ENCODE measurements around the gene AKAP17A.

Gene AKAP17A

DNA sequence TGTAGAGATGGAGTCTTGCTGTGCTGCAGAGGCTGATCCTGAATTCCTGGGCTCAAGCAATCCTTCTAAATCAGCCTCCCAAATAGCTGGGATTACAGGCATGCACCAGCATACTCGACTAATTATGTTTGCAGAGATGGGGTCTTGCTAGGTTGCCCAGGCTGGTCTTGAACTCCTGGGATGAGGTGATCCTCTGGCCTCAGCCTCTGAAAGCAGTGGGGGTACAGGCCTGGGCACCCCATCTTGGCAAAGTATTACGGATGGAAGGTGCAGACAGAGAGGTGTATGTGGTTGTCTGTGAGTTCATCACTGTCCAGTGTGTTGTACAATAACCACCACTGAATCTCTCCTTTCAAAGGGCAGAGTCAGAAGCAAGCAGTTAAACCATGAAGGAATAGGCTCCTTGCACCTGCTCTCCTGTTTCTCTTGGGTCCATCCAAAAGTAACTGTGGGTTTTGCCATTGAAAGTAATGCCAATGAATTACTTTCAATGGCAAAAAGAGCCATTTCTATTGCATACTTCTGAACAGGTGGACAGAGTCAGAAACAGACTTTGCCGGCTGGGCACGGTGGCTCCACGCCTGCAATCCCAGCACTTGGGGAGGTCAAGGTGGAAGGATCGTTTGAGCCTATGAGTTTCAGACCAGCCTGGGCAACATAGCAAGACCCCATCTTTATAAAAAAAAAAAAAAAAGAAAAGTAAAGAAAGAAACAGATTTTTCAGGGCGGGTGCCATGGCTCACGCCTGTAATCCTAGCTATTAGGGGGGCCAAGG is 7.0 kb upstream of the AKAP17A start:
- DNase-seq, result no peak

GRCh38 chrX:1587161-1587560 is 4.2 kb upstream of the AKAP17A start:
- DNase-seq, result no peak

GRCh38 chrX:1589356-1590130 is 1.9 kb upstream of the AKAP17A start:
- no peak for DNase-seq

- no peak for DNase-seq
Observed at GRCh38 chrX:1591863-1592469, 562 bp downstream of the AKAP17A start.

DNA sequence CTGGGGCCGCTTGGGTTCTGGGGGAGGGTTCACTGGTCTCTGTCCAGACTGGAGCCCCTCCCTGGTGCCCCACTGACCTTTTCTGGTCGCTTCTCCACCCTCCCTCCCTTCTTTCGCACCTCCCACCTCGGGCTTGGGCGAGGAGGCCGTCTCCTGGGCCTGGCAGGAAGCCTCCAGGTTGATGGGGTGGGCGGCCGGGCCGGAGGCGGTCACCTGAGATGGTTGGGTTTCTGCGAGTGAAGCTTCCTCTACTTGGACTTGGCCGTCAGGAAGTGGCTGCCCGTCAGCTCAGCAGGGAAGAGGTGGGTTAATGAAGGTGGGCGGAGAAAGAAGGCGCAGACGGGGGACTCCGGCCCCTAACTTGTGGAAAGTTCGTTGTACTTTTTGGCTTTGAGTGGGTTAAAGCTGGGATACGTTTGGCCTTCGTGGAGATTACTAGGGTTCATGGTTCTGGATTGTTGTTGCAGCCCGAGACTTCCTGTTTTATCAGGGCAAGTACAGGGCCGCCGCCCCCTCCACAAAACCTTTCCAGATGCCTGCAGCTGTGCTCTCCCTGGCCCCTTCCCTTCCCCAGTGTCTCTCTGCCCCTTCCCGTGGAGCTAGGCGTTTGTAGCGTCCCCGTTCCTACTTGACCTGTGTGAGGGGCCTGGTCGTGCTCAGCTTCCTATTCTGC is 1.2 kb downstream of the AKAP17A start:
- DNase-seq, result no peak

DNA sequence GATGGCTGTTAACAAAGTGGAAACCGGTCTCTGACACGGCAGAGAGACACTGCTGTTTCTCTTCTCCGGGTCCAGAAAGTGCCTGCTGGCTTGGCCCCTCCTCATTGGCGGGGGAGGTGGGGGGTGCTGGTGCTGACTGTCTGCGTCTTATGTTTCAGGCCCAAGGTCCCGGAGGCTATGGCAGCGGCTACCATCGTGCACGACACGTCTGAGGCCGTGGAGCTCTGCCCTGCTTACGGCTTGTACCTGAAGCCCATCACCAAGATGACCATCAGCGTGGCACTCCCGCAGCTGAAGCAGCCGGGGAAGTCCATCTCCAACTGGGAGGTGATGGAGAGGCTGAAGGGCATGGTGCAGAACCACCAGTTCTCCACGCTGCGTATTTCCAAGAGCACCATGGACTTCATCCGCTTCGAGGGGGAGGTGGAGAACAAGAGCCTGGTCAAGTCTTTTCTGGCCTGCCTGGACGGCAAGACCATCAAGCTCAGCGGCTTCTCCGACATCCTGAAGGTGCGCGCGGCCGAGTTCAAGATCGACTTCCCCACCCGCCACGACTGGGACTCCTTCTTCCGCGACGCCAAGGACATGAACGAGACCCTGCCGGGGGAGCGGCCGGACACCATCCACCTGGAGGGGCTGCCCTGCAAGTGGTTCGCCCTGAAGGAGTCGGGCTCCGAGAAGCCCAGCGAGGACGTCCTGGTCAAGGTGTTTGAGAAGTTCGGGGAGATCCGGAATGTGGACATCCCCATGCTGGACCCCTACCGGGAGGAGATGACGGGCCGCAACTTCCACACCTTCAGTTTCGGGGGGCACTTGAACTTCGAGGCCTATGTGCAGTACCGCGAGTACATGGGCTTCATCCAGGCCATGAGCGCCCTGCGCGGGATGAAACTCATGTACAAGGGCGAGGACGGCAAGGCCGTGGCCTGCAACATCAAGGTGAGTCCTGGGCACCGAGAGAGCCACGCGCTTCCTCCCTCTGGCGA is 2.2 kb downstream of the AKAP17A start:
- DNase-seq, result no peak

DNA sequence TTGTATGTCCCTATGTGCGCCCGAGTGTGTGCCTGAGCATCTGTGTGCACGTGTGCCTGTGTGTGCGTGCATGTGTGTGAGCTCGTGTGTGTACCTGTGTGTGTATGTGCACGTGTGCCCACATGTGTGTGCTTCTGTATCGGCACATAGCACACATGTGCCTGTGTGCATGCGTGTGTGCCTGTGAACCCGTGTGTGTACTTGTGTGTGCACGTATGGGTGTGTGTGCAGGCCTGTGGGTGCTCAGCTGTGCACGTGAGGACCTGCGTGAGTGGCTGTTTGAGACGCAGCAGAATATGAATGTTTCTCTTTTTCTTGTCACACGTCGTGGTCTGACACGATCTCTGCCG is 4.3 kb downstream of the AKAP17A start:
- DNase-seq, result no peak

- DNase-seq, result no peak
Observed at GRCh38 chrX:1596676-1597344, 5.4 kb downstream of the AKAP17A start.

DNA sequence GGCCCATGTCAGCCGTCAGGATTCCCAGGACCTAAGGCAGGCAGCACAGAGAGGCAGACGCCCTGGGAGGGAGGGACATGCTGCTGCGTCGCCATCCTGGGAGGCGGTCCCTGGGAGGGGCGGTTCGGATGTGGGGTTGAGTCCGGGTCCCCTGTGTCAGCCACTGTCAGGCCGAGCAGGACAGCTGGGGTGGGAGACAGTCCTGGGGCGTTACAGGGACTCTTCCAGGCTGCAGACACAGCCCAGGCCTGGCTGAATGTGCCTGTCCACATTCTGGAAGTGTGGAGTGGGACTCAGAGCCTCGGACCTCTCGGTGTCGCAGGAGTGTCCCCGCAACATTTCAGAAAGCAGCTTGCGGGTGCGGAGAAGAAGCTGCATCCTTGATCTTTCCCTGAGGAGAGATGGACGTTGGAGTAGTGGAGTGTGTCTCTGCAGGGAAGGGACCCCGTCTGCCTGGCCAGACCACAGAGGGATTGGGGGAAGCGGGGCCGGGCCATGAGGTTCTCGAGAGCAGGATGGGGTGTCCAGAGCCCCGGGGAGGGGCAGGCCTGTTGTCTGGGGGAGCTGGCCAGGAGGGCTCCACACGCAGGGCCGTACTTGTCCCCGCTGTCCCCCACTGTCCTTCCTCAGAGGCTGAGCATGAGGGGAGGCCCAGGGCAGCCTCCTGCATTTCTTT is 6.1 kb downstream of the AKAP17A start:
- no peak for DNase-seq

GRCh38 chrX:1598021-1598875 is 6.8 kb downstream of the AKAP17A start:
- DNase-seq, result no peak

DNA sequence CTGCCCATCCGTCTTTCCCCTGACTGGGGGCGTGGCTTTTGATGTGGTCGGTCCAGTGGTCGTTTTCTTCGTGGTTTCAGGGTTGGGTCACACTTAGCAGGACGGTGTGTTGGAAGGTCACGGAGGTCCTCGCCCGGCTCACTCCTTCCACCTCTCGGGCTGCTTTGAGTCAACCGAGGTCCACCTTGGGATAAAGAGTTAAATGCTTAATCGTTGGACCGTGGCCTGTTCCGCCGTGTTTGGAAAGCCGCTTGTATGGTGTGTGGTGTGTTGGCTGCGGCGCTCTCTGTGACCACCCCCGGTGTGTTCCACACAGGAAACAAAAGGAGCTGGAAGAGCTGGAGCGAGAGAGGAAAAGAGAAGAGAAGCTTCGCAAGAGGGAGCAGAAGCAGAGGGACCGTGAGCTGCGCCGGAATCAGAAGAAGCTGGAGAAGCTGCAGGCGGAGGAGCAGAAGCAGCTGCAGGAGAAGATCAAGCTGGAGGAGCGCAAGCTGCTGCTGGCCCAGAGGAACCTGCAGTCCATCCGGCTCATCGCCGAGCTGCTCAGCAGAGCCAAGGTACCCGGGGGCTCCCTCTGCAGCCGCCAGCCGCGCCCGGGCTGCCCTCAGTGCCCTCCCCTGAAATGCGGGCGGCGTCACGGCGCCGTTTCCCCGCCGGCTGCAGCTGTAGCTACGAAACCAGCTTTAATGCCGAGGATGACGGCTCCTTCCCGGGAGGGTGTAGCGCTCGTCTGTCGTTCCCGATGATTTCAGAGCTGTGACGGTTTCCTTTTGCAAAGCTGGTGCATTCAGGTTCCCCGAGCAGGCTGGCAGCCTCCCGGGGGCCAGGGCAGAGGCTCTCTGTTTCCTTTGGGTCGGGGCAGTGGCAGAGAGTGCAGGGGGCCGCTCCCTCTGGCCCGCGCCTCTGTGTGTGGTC is 7.7 kb downstream of the AKAP17A start:
- no peak for DNase-seq

- no peak for DNase-seq
Observed at GRCh38 chrX:1599791-1600405, 8.5 kb downstream of the AKAP17A start.

DNA sequence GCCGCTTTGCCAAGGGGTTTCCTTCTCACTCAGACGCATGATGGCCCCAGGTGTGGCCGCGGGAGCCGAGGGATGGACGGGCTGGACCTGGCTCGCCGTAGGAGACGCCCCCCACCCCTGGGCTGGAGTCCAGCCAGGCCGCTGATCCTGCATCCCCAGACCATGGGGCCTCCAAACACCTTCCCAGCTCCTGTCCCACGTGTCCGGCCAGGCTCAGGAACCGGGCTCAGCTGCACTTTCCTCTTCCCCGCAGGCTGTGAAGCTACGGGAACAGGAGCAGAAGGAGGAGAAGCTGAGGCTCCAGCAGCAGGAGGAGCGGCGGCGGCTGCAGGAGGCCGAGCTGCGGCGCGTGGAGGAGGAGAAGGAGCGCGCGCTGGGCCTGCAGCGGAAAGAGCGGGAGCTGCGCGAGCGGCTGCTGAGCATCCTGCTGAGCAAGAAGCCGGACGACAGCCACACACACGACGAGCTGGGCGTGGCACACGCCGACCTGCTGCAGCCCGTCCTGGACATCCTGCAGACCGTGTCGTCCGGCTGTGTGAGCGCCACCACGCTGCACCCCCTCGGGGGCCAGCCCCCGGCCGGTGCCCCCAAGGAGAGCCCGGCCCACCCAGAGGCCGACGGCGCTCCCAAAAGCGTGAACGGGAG is 9.1 kb downstream of the AKAP17A start:
- no peak for DNase-seq

- DNase-seq, result no peak
Observed at GRCh38 chrX:1601051-1601767, 9.8 kb downstream of the AKAP17A start.

GRCh38 chrX:1601768-1602085 is 10.3 kb downstream of the AKAP17A start:
- no peak for DNase-seq

DNA sequence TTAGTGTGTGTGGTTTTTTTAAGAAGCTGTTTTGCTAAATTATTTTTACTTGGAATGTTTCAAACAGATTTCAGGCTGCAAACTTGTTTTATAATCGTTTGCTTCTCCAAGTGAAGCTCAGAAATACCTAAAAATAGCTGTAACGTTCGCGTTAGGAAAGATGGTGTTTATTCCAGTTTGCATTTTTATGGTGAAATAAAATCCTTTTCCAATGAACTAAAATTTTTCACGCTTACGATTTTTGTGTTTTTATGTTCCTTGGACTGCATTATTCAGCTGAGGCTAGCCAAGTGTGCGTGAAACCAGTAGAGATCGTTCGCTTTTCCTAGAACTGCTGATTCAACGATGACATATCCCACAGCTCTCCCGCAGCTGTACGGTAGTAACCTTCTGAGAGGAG is 10.9 kb downstream of the AKAP17A start:
- no peak for DNase-seq

DNA sequence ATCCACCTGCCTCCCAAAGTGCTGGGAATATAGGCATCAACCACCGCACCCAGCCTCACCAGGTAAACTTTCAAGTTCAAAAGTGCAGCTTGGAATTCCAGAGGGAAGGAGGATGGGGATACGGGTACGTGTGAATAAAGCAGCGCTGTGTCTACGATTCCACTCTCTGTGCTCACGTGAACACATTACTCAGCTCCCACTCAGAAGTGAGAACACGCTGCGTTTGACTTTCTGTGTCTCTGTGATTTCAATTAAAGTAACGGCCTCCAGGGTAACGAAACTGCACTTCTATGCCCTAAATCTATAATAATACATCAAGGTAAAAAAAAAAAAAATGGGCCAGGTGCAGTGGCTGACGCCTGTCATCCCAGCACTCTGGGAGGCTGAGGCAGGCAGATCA is 15.1 kb downstream of the AKAP17A start:
- no peak for DNase-seq

Measured in CD4-positive, alpha-beta T cell treated with Interferon gamma for 1 hour (primary cell).